Thymus (tissue), 11 donors: ENCODE data around the gene GTPBP6. TPM values are rescaled to one million over a fixed set of nuclear protein-coding genes. Genes with fewer than 3 reads are reported as not detected.
"Not testable (repeated sequence)": the region's sequence is repeated elsewhere in the genome, so short reads cannot be mapped to it uniquely, and the experiment has no call there.

Experiments
- DNase-seq, 9 donors: peaks; one replicate each; pipeline ENCODE4 v3.0.0-alpha.2; 2013; ENCODE audit warnings: low spot score in 9 of 9, low read depth in 6 of 9, missing footprints in 1 of 9
- H3K27ac ChIP-seq, 2 donors: one replicate each; pipeline ENCODE4 v1.5.1; 2013; ENCODE audit warnings: control low read depth in 1 of 2, low read depth in 1 of 2, low read length in 1 of 2, mild to moderate bottlenecking in 1 of 2, moderate library complexity in 1 of 2
- H3K27me3 ChIP-seq, 2 donors: one replicate each; pipeline ENCODE4 v1.5.1; 2013; ENCODE audit warnings: low read length in 1 of 2; ENCODE audit not compliant: control insufficient read depth in 2 of 2, insufficient read depth in 1 of 2
- H3K36me3 ChIP-seq, 2 donors: one replicate each; pipeline ENCODE4 v1.5.1; 2013; ENCODE audit warnings: low read length in 1 of 2, mild to moderate bottlenecking in 1 of 2, moderate library complexity in 1 of 2; ENCODE audit not compliant: control insufficient read depth in 2 of 2, insufficient read depth in 2 of 2
- H3K4me1 ChIP-seq, 2 donors: one replicate each; pipeline ENCODE4 v1.5.1; 2013; ENCODE audit warnings: low read length in 2 of 2; ENCODE audit not compliant: control insufficient read depth in 2 of 2, insufficient read depth in 2 of 2
- H3K4me3 ChIP-seq, 2 donors: one replicate each; pipeline ENCODE4 v1.5.1; 2013; ENCODE audit warnings: low read length in 2 of 2, control low read depth in 1 of 2, mild to moderate bottlenecking in 1 of 2
- H3K9me3 ChIP-seq, 2 donors: one replicate each; pipeline ENCODE4 v1.5.1; 2013; ENCODE audit warnings: low read length in 1 of 2, mild to moderate bottlenecking in 1 of 2; ENCODE audit not compliant: control insufficient read depth in 2 of 2, insufficient read depth in 1 of 2
- WGBS: extraction: QIAGEN DNeasy Blood & Tissue Kit; methylation state at CpG from one replicate; pipeline ENCODE4 v1.1.7; 2013; 5-methylcytosine and 5-hydroxymethylcytosine counted together
- polyA plus RNA-seq: library from polyadenylated mRNA; stranded (reverse); fragments of 200-250 nt; gene quantifications from one replicate; pipeline ENCODE4 v1.2.3, GENCODE V29; 2013
- total RNA-seq: library from RNA; stranded (reverse); fragments of 120-200 nt; gene quantifications from one replicate; pipeline ENCODE4 v1.2.4, GENCODE V29; 2013
- donor health status: healthy.

Gene GTPBP6
- total and polyA plus RNA-seq, 2 donors: 26.0 to 64.9 TPM

DNA sequence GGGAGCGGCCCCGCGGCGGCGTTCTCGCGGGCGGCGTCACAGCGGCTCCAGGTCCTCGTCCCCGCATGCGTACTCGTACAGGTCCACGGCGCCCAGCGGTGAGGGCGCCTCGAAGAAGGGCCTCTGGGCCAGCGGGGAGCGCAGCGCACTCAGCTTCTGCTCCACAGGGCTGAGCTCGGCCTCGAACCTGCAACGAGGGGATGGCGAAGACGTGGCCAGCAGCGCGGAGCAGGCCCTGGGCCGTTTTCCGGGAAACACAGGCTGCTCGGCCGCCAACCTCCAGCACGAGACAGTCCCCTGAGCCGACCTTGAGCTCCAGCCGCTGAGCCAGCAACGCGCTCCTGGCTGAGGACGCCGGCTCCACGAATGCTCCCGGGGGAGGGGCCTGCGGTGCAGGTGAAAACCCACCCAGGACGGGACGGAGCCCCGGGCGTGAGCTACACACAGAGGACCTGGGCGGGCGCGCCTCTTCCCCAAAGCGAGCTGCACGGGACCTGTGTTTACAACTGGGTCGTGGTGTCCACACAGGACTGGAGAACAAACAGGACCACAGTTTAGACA is 15.8 kb upstream of the GTPBP6 start:
- no peak for DNase-seq
- Histone ChIP-seq H3K27me3 (peaks cover 16 to 23% of the 10 kb centered on the region in 2 donors), H3K27ac (no peak overlapping the region), H3K9me3 (peaks cover 3 to 41% of the 10 kb centered on the region in 2 donors), H3K4me1 (peaks cover 0 to 5% of the 10 kb centered on the region in 2 donors), H3K4me3 (no peak overlapping the region), H3K36me3 (peaks cover 46 to 66% of the 10 kb centered on the region in 2 donors)
- 97% methylated on average over 53 of the region's 53 CpGs for WGBS

DNA sequence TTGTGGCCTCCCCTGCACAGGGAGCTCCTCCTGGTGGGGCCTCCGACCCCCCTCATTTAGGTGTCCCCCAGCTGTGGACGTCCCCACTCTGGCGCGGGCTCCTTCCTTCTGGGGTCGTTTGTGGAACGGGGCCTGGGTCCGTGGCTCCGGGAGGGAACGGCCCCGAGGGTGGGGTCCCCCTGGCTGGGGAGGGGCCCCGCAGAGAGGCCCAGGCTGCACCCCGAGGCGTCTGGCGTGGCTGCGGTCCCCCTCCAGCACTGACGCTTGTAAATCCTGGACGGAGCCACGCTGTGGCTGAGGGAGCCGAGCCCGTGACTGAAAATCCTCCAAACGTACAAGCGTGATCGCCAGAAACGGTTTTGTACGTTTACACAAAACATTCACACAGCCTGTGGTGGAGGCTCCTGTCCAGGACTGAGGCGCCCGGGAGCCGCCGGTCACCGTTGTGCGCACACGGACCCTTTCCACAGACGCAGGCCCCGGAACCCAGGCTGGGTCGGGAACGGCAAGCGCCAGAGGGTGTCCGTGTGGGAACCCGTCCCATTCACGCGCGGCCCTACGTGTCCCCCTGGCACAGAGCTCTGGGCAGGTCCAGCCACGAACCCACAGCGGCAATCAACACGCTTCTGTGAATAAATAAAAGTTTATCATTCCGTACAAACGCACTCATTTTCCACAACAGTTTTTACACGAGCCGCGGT is 15.2 kb upstream of the GTPBP6 start:
- DNase-seq: no peak
- WGBS: 95% methylated on average over 51 of the region's 51 CpGs

DNA sequence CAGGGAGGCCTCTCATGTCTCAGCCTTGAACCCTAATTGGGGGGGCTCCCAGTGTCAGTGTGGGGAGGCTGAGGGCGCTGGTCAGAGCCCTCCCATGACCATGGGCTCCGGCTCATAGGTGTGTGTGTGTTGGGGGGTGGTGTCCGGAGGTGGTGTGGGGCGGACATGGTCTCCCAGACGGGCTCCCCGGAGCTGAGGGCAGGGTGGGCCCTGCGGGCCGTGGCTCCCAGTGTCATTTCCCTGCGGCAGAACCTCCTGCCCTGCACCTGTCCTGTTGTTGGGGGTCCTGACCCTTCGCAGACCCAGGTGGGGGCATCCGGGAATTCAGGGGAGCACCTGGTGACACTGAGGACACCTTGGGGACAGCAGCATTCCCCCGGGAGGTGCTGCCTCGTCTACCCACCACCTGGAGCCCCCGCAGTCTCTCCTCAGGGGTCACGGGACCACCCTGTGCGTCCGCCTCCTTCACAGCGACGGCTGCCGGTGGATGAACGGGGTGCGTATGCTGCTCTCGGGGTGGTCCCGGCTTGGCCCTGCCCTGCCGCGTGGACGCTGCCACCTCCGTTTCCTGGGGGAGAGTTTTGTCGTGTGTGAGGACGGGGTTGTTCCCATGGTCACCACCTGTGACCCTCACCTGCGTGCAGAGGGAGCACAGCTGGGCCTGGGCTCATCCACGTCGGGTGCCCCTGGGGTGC is 14.5 kb upstream of the GTPBP6 start:
- no peak for DNase-seq
- WGBS: 96% methylated on average over 33 of the region's 33 CpGs
- H3K36me3 ChIP-seq: peaks cover 38 to 54% of the 10 kb centered on the region in 2 donors

More for the DNA sequence above, 15.2 kb upstream of the GTPBP6 start:
- Histone ChIP-seq H3K4me3 (no peak overlapping the region), H3K27me3 (peaks cover 16 to 23% of the 10 kb centered on the region in 2 donors), H3K27ac (no peak overlapping the region), H3K4me1 (peaks cover 0 to 5% of the 10 kb centered on the region in 2 donors), H3K9me3 (peaks cover under 1 to 38% of the 10 kb centered on the region in 2 donors), H3K36me3 (peaks cover 42 to 61% of the 10 kb centered on the region in 2 donors)

DNA sequence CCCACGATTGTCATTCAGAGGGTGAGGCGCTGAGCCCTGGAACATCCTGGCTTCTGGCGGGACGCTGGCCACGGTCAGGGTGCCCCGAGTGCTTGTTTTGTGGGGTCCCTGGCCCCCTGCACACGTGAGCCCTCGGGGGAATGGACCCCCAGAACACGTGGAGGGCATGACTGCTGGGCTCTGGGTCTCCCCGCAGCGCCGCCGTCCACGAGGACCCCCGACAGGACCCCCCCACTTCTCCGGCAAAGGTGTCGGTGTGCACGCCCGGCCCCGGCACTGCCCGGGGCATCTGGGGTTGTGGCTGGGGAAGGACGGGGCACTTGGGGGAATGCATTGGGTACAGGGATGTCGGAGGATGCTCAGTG is 13.9 kb upstream of the GTPBP6 start:
- H3K4me1 ChIP-seq: peaks cover 0 to 5% of the 10 kb centered on the region in 2 donors
- H3K27ac ChIP-seq: no peak overlapping the region
- H3K4me3 ChIP-seq: no peak overlapping the region
- no peak for DNase-seq
- peaks cover 0 to 33% of the 10 kb centered on the region in 2 donors for H3K9me3 ChIP-seq
- H3K36me3 ChIP-seq: peaks cover 32 to 49% of the 10 kb centered on the region in 2 donors
- H3K27me3 ChIP-seq: peaks cover 16 to 23% of the 10 kb centered on the region in 2 donors
- 95% methylated on average over 23 of the region's 23 CpGs for WGBS

More for the DNA sequence above, 14.5 kb upstream of the GTPBP6 start:
- H3K27me3 ChIP-seq: peaks cover 16 to 23% of the 10 kb centered on the region in 2 donors
- H3K4me3 ChIP-seq: no peak overlapping the region
- H3K27ac ChIP-seq: no peak overlapping the region
- H3K9me3 ChIP-seq: peaks cover 0 to 32% of the 10 kb centered on the region in 2 donors
- peaks cover 0 to 5% of the 10 kb centered on the region in 2 donors for H3K4me1 ChIP-seq

GRCh38 chrX:331825-332495 is 13.4 kb upstream of the GTPBP6 start:
- no peak for DNase-seq
- no peak overlapping the region for H3K27ac ChIP-seq
- peaks cover 29 to 45% of the 10 kb centered on the region in 2 donors for H3K36me3 ChIP-seq
- no peak overlapping the region for H3K4me3 ChIP-seq
- H3K4me1 ChIP-seq: peaks cover 0 to 5% of the 10 kb centered on the region in 2 donors
- 71% methylated on average over 34 of the region's 35 CpGs for whole genome bisulfite sequencing
- H3K27me3 ChIP-seq: peaks cover 16 to 23% of the 10 kb centered on the region in 2 donors
- peaks cover 0 to 31% of the 10 kb centered on the region in 2 donors for H3K9me3 ChIP-seq

- Histone ChIP-seq H3K27me3 (peaks cover 16 to 23% of the 10 kb centered on the region in 2 donors), H3K4me1 (peaks cover 0 to 5% of the 10 kb centered on the region in 2 donors), H3K27ac (no peak overlapping the region), H3K9me3 (peaks cover 0 to 31% of the 10 kb centered on the region in 2 donors), H3K36me3 (peaks cover 24 to 39% of the 10 kb centered on the region in 2 donors), H3K4me3 (no peak overlapping the region)
- peak in 2 of 9 donors; percentile 15 to 23 for DNase-seq
- 5% methylated on average over 51 of the region's 51 CpGs for WGBS
These were observed 12.7 kb upstream of the GTPBP6 start for GRCh38 chrX:331151-331824.

DNA sequence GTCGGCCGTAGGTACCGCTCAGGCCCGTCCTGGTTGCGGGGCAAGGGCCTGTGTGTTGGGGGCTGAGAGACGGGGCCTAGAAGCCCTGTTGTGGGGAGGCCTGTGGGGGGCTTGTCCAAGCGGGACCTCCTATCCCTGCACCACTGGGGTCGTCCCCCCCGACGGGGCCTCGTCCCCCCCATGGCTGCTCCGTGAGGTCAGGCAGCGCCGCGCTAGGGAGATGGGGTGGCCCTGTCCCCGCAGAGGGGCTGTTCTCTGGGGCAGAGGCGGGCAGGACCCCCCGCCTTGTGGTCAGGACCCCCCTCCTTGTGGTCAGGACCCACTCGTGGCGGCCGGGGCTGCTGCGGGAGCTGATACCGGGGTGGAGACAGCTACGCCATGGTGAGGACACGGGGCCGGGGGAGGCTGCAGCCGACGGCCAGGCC is 12.1 kb upstream of the GTPBP6 start:
- no peak for DNase-seq
- Histone ChIP-seq H3K4me3 (no peak overlapping the region), H3K9me3 (peaks cover 0 to 28% of the 10 kb centered on the region in 2 donors), H3K36me3 (peaks cover 23 to 34% of the 10 kb centered on the region in 2 donors), H3K27ac (no peak overlapping the region), H3K4me1 (peaks cover 0 to 5% of the 10 kb centered on the region in 2 donors), H3K27me3 (peaks cover 16 to 23% of the 10 kb centered on the region in 2 donors)
- 12% methylated on average over 28 of the region's 28 CpGs for WGBS

- DNase-seq, H3K4me1 ChIP-seq, H3K27ac ChIP-seq, H3K4me3 ChIP-seq: not testable (repeated sequence)
- Histone ChIP-seq H3K27me3 (peaks cover 16 to 23% of the 10 kb centered on the region in 2 donors), H3K9me3 (peaks cover 0 to 26% of the 10 kb centered on the region in 2 donors), H3K36me3 (peaks cover 18 to 29% of the 10 kb centered on the region in 2 donors)
- 65% methylated on average over 29 of the region's 29 CpGs for WGBS
These were observed 11.6 kb upstream of the GTPBP6 start for GRCh38 chrX:330141-330725.
